HG02642 (cell line): ENCODE data around the gene LZTS2.
A peak's percentile ranks its signal among the peaks of the same experiment; 100 is the strongest.

Experiments
- ATAC-seq: cut with Tn5 transposase; IDR thresholded peaks from one replicate; pipeline ENCODE4 v1.9.1; 2021; ENCODE audit warnings: mild to moderate bottlenecking; ENCODE audit not compliant: unreplicated experiment, poor library complexity

LZTS2 gene

GRCh38 chr10:101046332-101047238, 47.0 kb downstream of the LZTS2 start:
- no peak for ATAC-seq

GRCh38 chr10:101047268-101047667, 47.7 kb downstream of the LZTS2 start:
- no peak for ATAC-seq

GRCh38 chr10:101047961-101048892, 48.6 kb downstream of the LZTS2 start:
- ATAC-seq = no peak

GRCh38 chr10:101050208-101051069, 50.8 kb downstream of the LZTS2 start:
- ATAC-seq = peak; percentile 68

GRCh38 chr10:101052285-101052684, 52.7 kb downstream of the LZTS2 start:
- ATAC-seq = no peak

GRCh38 chr10:101053516-101053915, 53.9 kb downstream of the LZTS2 start:
- ATAC-seq = no peak

- no peak for ATAC-seq
These were observed 54.7 kb downstream of the LZTS2 start for GRCh38 chr10:101054351-101054750.

GRCh38 chr10:101054876-101055275, 55.3 kb downstream of the LZTS2 start:
- no peak for ATAC-seq

- ATAC-seq = no peak
These were observed 55.8 kb downstream of the LZTS2 start for GRCh38 chr10:101055411-101055810.

GRCh38 chr10:101056365-101057151, 57.0 kb downstream of the LZTS2 start:
- ATAC-seq = no peak
